NCI-H2081 treated with DMSO at 0.1 percent for 48 hours (cell line): ENCODE data around the gene PALLD.

Source experiments
- DNase-seq: peaks from one replicate; lab custom pipeline; 2025; lab: John Stamatoyannopoulos, UW

Gene PALLD

GRCh38 chr4:168765322-168765721 is 268.5 kb downstream of the PALLD start:
- DNase-seq, result no peak

- no peak for DNase-seq
Measured at GRCh38 chr4:168765726-168766125, 268.9 kb downstream of the PALLD start.

GRCh38 chr4:168766604-168767316 is 269.9 kb downstream of the PALLD start:
- DNase-seq, result no peak

GRCh38 chr4:168769416-168769815 is 272.6 kb downstream of the PALLD start:
- DNase-seq, result no peak

- no peak for DNase-seq
Measured at GRCh38 chr4:168769837-168770236, 273.0 kb downstream of the PALLD start.

GRCh38 chr4:168771251-168771650 is 274.4 kb downstream of the PALLD start:
- DNase-seq, result no peak

- no peak for DNase-seq
Measured at GRCh38 chr4:168773388-168774195, 276.7 kb downstream of the PALLD start.

GRCh38 chr4:168776382-168776781 is 279.5 kb downstream of the PALLD start:
- no peak for DNase-seq

GRCh38 chr4:168777277-168777965 is 280.6 kb downstream of the PALLD start:
- DNase-seq, result no peak

- no peak for DNase-seq
Measured at GRCh38 chr4:168781341-168781740, 284.5 kb downstream of the PALLD start.

- DNase-seq, result no peak
Measured at GRCh38 chr4:168781926-168782325, 285.1 kb downstream of the PALLD start.

- DNase-seq, result no peak
Measured at GRCh38 chr4:168782439-168782838, 285.6 kb downstream of the PALLD start.

- no peak for DNase-seq
Measured at GRCh38 chr4:168784786-168785461, 288.1 kb downstream of the PALLD start.

GRCh38 chr4:168787334-168787733 is 290.5 kb downstream of the PALLD start:
- no peak for DNase-seq

- no peak for DNase-seq
Measured at GRCh38 chr4:168787801-168788595, 291.1 kb downstream of the PALLD start.

GRCh38 chr4:168790898-168791297 is 294.0 kb downstream of the PALLD start:
- no peak for DNase-seq

- no peak for DNase-seq
Measured at GRCh38 chr4:168791376-168791775, 294.5 kb downstream of the PALLD start.

- no peak for DNase-seq
Measured at GRCh38 chr4:168793542-168793941, 296.7 kb downstream of the PALLD start.

- DNase-seq, result no peak
Measured at GRCh38 chr4:168794092-168794707, 297.3 kb downstream of the PALLD start.

- DNase-seq, result no peak
Measured at GRCh38 chr4:168794881-168795280, 298.0 kb downstream of the PALLD start.

GRCh38 chr4:168795346-168795745 is 298.5 kb downstream of the PALLD start:
- DNase-seq, result no peak
